Measurements from ENCODE around the gene SPG7.

- TF ChIP-seq, protein P1, sequence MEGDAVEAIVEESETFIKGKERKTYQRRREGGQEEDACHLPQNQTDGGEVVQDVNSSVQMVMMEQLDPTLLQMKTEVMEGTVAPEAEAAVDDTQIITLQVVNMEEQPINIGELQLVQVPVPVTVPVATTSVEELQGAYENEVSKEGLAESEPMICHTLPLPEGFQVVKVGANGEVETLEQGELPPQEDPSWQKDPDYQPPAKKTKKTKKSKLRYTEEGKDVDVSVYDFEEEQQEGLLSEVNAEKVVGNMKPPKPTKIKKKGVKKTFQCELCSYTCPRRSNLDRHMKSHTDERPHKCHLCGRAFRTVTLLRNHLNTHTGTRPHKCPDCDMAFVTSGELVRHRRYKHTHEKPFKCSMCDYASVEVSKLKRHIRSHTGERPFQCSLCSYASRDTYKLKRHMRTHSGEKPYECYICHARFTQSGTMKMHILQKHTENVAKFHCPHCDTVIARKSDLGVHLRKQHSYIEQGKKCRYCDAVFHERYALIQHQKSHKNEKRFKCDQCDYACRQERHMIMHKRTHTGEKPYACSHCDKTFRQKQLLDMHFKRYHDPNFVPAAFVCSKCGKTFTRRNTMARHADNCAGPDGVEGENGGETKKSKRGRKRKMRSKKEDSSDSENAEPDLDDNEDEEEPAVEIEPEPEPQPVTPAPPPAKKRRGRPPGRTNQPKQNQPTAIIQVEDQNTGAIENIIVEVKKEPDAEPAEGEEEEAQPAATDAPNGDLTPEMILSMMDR (IDR thresholded peaks at IDR 0.05; ENCODE audit: insufficient read depth, low read length): no peak
- no peak for TF ChIP-seq REST (IDR thresholded peaks at IDR 0.05; ENCODE audit: insufficient replicate concordance, low read depth)
- no peak for TF ChIP-seq GABPA (IDR thresholded peaks at IDR 0.05; ENCODE audit: low read depth)
- TF ChIP-seq POLR2AphosphoS5 (IDR thresholded peaks at IDR 0.05; ENCODE audit: low read depth): no peak
- no peak for TF ChIP-seq SPI1 (IDR thresholded peaks at IDR 0.05; ENCODE audit: borderline replicate concordance, low read depth)
These were observed 16.8 kb upstream of the SPG7 start for GRCh38 chr16:89491238-89491869.

All from HL-60 (cell line).